ENCODE data around the gene ESRRG.
"Not testable (repeated sequence)": the region's sequence is repeated elsewhere in the genome, so short reads cannot be mapped to it uniquely, and the experiment has no call there.

ESRRG gene

GRCh38 chr1:216563087-216563486 lies 160.1 kb downstream of the ESRRG start:
- DNase-seq (ENCODE audit: low read depth in 2 of 2): no peak

- no peak for DNase-seq (ENCODE audit: low read depth in 2 of 2)
Observed at GRCh38 chr1:216562383-216562782, 160.8 kb downstream of the ESRRG start.

GRCh38 chr1:216560527-216560926 lies 162.7 kb downstream of the ESRRG start:
- no peak for DNase-seq (ENCODE audit: low read depth in 2 of 2)

GRCh38 chr1:216559359-216559758 lies 163.9 kb downstream of the ESRRG start:
- no peak for DNase-seq (ENCODE audit: low read depth in 2 of 2)

- no peak for DNase-seq (ENCODE audit: low read depth in 2 of 2)
Observed at GRCh38 chr1:216555653-216556052, 167.6 kb downstream of the ESRRG start.

- DNase-seq (ENCODE audit: low read depth in 2 of 2): no peak
Observed at GRCh38 chr1:216554934-216555333, 168.3 kb downstream of the ESRRG start.

- DNase-seq (ENCODE audit: low read depth in 2 of 2): no peak
Observed at GRCh38 chr1:216553766-216554165, 169.5 kb downstream of the ESRRG start.

GRCh38 chr1:216553040-216553439 lies 170.2 kb downstream of the ESRRG start:
- no peak for DNase-seq (ENCODE audit: low read depth in 2 of 2)

- DNase-seq (ENCODE audit: low read depth in 2 of 2): no peak
Observed at GRCh38 chr1:216549796-216550195, 173.4 kb downstream of the ESRRG start.

GRCh38 chr1:216542741-216543140 lies 180.5 kb downstream of the ESRRG start:
- no peak for DNase-seq (ENCODE audit: low read depth in 2 of 2)

GRCh38 chr1:216542263-216542662 lies 181.0 kb downstream of the ESRRG start:
- DNase-seq (ENCODE audit: low read depth in 2 of 2): no peak

GRCh38 chr1:216535751-216536150 lies 187.5 kb downstream of the ESRRG start:
- DNase-seq (ENCODE audit: low read depth in 2 of 2): no peak

- DNase-seq (ENCODE audit: low read depth in 2 of 2): no peak
Observed at GRCh38 chr1:216535059-216535458, 188.2 kb downstream of the ESRRG start.

- no peak for DNase-seq (ENCODE audit: low read depth in 2 of 2)
Observed at GRCh38 chr1:216533776-216534175, 189.5 kb downstream of the ESRRG start.

- no peak for DNase-seq (ENCODE audit: low read depth in 2 of 2)
Observed at GRCh38 chr1:216532251-216532798, 190.9 kb downstream of the ESRRG start.

- DNase-seq (ENCODE audit: low read depth in 2 of 2): no peak
Observed at GRCh38 chr1:216531263-216532239, 191.7 kb downstream of the ESRRG start.

- not testable (repeated sequence) for DNase-seq (ENCODE audit: low read depth in 2 of 2)
Observed at GRCh38 chr1:216529851-216530250, 193.4 kb downstream of the ESRRG start.

- DNase-seq (ENCODE audit: low read depth in 2 of 2): no peak
Observed at GRCh38 chr1:216528816-216529215, 194.4 kb downstream of the ESRRG start.

GRCh38 chr1:216523449-216524190 lies 199.6 kb downstream of the ESRRG start:
- no peak for DNase-seq (ENCODE audit: low read depth in 2 of 2)

- no peak for DNase-seq (ENCODE audit: low read depth in 2 of 2)
Observed at GRCh38 chr1:216523043-216523442, 200.2 kb downstream of the ESRRG start.

- DNase-seq (ENCODE audit: low read depth in 2 of 2): no peak
Observed at GRCh38 chr1:216521477-216521876, 201.8 kb downstream of the ESRRG start.

GRCh38 chr1:216518844-216519627 lies 204.2 kb downstream of the ESRRG start:
- DNase-seq (ENCODE audit: low read depth in 2 of 2): no peak
